HEK293 (cell line): ENCODE measurements around the gene PARD3.

ENCODE experiments used
- CTCF ChIA-PET: fragments of 350-600 bp; formaldehyde crosslinking; extraction: SDS; loops from one replicate; lab custom pipeline; 2021; ENCODE audit warnings: antibody characterized with exemption; lab: Yijun Ruan, JAX
- POLR2A ChIA-PET: fragments of 300-600 bp; formaldehyde crosslinking; extraction: SDS; loops from one replicate; lab custom pipeline; 2020; ENCODE audit warnings: antibody characterized with exemption, inconsistent platforms; lab: Yijun Ruan, JAX
- H3K27ac ChIP-seq: fragments of 200-500 bp; sonication (Bioruptor generic); 2 replicates; pipeline ENCODE4 v1.5.1; 2014; ENCODE audit warnings: low read depth, low read length, control low read depth, inconsistent platforms; ENCODE audit errors: extremely low read depth
- H3K36me3 ChIP-seq, 2 experiments: fragments of 200-500 bp in 1 of 2; sonication (Bioruptor generic) in 1 of 2; 1 replicate in 1 of 2; 2 replicates in 1 of 2; pipeline ENCODE4 v1.5.1; 2014 to 2017; ENCODE audit warnings: inconsistent platforms in 2 of 2, low read length in 2 of 2; ENCODE audit not compliant: control insufficient read depth in 2 of 2, insufficient read depth in 1 of 2
- H3K4me1 ChIP-seq: fragments of 200-500 bp; sonication (Bioruptor generic); 2 replicates; pipeline ENCODE4 v1.5.1; 2014; ENCODE audit warnings: mild to moderate bottlenecking, low read length, inconsistent platforms; ENCODE audit not compliant: control insufficient read depth, insufficient read depth
- H3K4me3 ChIP-seq: 2 replicates; pipeline ENCODE4 v1.5.1; 2011; ENCODE audit warnings: low read depth, mild to moderate bottlenecking, control low read depth, low read length, moderate library complexity
- H3K9me3 ChIP-seq: fragments of 200-500 bp; sonication (Bioruptor generic); 2 replicates; pipeline ENCODE4 v1.5.1; 2014; ENCODE audit warnings: low read depth, low read length, inconsistent platforms; ENCODE audit not compliant: control insufficient read depth, insufficient read depth
- BCL6B ChIP-seq: fragments of 450-650 bp; formaldehyde crosslinking; IDR thresholded peaks from 2 replicates; pipeline ENCODE4 v1.5.1; 2017; ENCODE audit warnings: missing biosample characterization, missing genetic modification characterization
- GLIS1 ChIP-seq: fragments of 450-650 bp; formaldehyde crosslinking; IDR thresholded peaks from 2 replicates; pipeline ENCODE4 v1.5.1; 2016; ENCODE audit warnings: missing biosample characterization, missing genetic modification characterization
- KLF7 ChIP-seq: fragments of 450-650 bp; formaldehyde crosslinking; IDR thresholded peaks from 2 replicates; pipeline ENCODE4 v1.5.1; 2016; ENCODE audit warnings: missing biosample characterization, missing genetic modification characterization, borderline replicate concordance
- KLF9 ChIP-seq: fragments of 450-650 bp; formaldehyde crosslinking; IDR thresholded peaks from 2 replicates; pipeline ENCODE4 v1.5.1; 2016; ENCODE audit warnings: missing biosample characterization, missing genetic modification characterization, low read depth
- REST ChIP-seq: fragments of 450-650 bp; formaldehyde crosslinking; IDR thresholded peaks from 2 replicates; pipeline ENCODE4 v1.5.1; 2016; ENCODE audit warnings: missing biosample characterization, missing genetic modification characterization
- ZBTB8A ChIP-seq: fragments of 450-650 bp; formaldehyde crosslinking; IDR thresholded peaks from 2 replicates; pipeline ENCODE4 v1.5.1; 2016; ENCODE audit warnings: missing biosample characterization, missing genetic modification characterization
- ZNF114 ChIP-seq: fragments of 450-650 bp; formaldehyde crosslinking; IDR thresholded peaks from 2 replicates; pipeline ENCODE4 v1.5.0; 2017; ENCODE audit warnings: missing biosample characterization, missing genetic modification characterization
- ZNF2 ChIP-seq: fragments of 450-650 bp; formaldehyde crosslinking; IDR thresholded peaks from 2 replicates; pipeline ENCODE4 v1.5.1; 2016; ENCODE audit warnings: missing biosample characterization, missing genetic modification characterization
- ZNF221 ChIP-seq: fragments of 450-650 bp; formaldehyde crosslinking; IDR thresholded peaks from 2 replicates; pipeline ENCODE4 v1.5.1; 2017; ENCODE audit warnings: missing biosample characterization, missing genetic modification characterization, borderline replicate concordance
- ZNF366 ChIP-seq: fragments of 450-650 bp; formaldehyde crosslinking; conservative IDR thresholded peaks from 2 replicates; pipeline ENCODE4 v1.5.1; 2016; ENCODE audit warnings: missing biosample characterization, missing genetic modification characterization
- ZNF48 ChIP-seq: fragments of 450-650 bp; formaldehyde crosslinking; IDR thresholded peaks from 2 replicates; pipeline ENCODE4 v1.5.1; 2016; ENCODE audit warnings: missing biosample characterization, missing genetic modification characterization
- ZNF561 ChIP-seq: fragments of 450-650 bp; IDR thresholded peaks from 2 replicates; pipeline ENCODE4 v1.5.1; 2018; ENCODE audit warnings: missing biosample characterization, missing genetic modification characterization, borderline replicate concordance
- ZNF654 ChIP-seq: fragments of 450-650 bp; formaldehyde crosslinking; IDR thresholded peaks from 2 replicates; pipeline ENCODE4 v1.5.1; 2016; ENCODE audit warnings: low read depth, missing biosample characterization, missing genetic modification characterization
- ZNF747 ChIP-seq: fragments of 450-650 bp; formaldehyde crosslinking; IDR thresholded peaks from 2 replicates; pipeline ENCODE4 v1.5.1; 2016; ENCODE audit warnings: missing biosample characterization, missing genetic modification characterization
- TF ChIP-seq, protein P1 (sequence below): fragments of 450-650 bp; formaldehyde crosslinking; IDR thresholded peaks from 2 replicates; pipeline ENCODE4 v1.5.1; 2016; ENCODE audit warnings: missing biosample characterization, missing genetic modification characterization, borderline replicate concordance
- TF ChIP-seq, protein P2 (sequence below): fragments of 450-650 bp; formaldehyde crosslinking; IDR thresholded peaks from 2 replicates; pipeline ENCODE4 v1.5.1; 2016; ENCODE audit warnings: missing biosample characterization, missing genetic modification characterization
- TF ChIP-seq, protein P3 (sequence below): fragments of 450-650 bp; formaldehyde crosslinking; conservative IDR thresholded peaks from 2 replicates; pipeline ENCODE4 v1.5.1; 2016; ENCODE audit warnings: low read depth, missing biosample characterization, missing genetic modification characterization

PARD3 gene

GRCh38 chr10:34061841-34062240 is 753.3 kb downstream of the PARD3 start:
- ChIA-PET CTCF (interaction anchor here (0.6 kb wide), 1 partner anchor 1008 kb away, joined by 4 read pairs; no protein-coding TSS in a partner anchor), POLR2A (no interaction called here)
- no peaks in the 10 kb centered on the region for H3K36me3 ChIP-seq
- no peaks in the 10 kb centered on the region for H3K4me1 ChIP-seq
- no peak overlapping the region for H3K27ac ChIP-seq
- H3K4me3 ChIP-seq = no peak overlapping the region
- TF ChIP-seq ZNF221 (tag by site-specific recombination) (no peak), ZNF114 (tag by site-specific recombination) (no peak), GLIS1 (tag by site-specific recombination) (no peak), ZNF366 (no peak), ZNF747 (tag by site-specific recombination) (no peak), KLF9 (tag by site-specific recombination) (no peak), ZBTB8A (tag by site-specific recombination) (no peak), BCL6B (no peak), ZNF48 (tag by site-specific recombination) (no peak), ZNF561 (tag by site-specific recombination) (no peak), ZNF2 (no peak), ZNF654 (tag by site-specific recombination) (no peak), KLF7 (tag by site-specific recombination) (no peak), REST (tag by site-specific recombination) (no peak)
- TF ChIP-seq, protein P1, sequence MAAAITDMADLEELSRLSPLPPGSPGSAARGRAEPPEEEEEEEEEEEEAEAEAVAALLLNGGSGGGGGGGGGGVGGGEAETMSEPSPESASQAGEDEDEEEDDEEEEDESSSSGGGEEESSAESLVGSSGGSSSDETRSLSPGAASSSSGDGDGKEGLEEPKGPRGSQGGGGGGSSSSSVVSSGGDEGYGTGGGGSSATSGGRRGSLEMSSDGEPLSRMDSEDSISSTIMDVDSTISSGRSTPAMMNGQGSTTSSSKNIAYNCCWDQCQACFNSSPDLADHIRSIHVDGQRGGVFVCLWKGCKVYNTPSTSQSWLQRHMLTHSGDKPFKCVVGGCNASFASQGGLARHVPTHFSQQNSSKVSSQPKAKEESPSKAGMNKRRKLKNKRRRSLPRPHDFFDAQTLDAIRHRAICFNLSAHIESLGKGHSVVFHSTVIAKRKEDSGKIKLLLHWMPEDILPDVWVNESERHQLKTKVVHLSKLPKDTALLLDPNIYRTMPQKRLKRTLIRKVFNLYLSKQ (tag by site-specific recombination) = no peak
- TF ChIP-seq, protein P2, sequence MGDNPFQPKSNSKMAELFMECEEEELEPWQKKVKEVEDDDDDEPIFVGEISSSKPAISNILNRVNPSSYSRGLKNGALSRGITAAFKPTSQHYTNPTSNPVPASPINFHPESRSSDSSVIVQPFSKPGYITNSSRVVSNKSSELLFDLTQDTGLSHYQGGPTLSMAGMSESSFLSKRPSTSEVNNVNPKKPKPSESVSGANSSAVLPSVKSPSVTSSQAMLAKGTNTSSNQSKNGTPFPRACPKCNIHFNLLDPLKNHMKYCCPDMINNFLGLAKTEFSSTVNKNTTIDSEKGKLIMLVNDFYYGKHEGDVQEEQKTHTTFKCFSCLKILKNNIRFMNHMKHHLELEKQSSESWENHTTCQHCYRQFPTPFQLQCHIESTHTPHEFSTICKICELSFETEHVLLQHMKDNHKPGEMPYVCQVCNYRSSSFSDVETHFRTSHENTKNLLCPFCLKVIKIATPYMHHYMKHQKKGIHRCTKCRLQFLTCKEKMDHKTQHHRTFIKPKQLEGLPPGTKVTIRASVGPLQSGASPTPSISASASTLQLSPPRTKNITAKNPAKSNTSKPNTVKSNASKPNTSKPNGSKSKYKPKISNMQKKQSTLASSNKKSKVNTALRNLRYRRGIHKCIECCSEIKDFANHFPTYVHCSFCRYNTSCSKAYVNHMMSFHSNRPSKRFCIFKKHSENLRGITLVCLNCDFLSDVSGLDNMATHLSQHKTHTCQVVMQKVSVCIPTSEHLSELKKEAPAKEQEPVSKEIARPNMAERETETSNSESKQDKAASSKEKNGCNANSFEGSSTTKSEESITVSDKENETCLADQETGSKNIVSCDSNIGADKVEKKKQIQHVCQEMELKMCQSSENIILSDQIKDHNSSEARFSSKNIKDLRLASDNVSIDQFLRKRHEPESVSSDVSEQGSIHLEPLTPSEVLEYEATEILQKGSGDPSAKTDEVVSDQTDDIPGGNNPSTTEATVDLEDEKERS (tag by site-specific recombination) = no peak
- TF ChIP-seq, protein P3, sequence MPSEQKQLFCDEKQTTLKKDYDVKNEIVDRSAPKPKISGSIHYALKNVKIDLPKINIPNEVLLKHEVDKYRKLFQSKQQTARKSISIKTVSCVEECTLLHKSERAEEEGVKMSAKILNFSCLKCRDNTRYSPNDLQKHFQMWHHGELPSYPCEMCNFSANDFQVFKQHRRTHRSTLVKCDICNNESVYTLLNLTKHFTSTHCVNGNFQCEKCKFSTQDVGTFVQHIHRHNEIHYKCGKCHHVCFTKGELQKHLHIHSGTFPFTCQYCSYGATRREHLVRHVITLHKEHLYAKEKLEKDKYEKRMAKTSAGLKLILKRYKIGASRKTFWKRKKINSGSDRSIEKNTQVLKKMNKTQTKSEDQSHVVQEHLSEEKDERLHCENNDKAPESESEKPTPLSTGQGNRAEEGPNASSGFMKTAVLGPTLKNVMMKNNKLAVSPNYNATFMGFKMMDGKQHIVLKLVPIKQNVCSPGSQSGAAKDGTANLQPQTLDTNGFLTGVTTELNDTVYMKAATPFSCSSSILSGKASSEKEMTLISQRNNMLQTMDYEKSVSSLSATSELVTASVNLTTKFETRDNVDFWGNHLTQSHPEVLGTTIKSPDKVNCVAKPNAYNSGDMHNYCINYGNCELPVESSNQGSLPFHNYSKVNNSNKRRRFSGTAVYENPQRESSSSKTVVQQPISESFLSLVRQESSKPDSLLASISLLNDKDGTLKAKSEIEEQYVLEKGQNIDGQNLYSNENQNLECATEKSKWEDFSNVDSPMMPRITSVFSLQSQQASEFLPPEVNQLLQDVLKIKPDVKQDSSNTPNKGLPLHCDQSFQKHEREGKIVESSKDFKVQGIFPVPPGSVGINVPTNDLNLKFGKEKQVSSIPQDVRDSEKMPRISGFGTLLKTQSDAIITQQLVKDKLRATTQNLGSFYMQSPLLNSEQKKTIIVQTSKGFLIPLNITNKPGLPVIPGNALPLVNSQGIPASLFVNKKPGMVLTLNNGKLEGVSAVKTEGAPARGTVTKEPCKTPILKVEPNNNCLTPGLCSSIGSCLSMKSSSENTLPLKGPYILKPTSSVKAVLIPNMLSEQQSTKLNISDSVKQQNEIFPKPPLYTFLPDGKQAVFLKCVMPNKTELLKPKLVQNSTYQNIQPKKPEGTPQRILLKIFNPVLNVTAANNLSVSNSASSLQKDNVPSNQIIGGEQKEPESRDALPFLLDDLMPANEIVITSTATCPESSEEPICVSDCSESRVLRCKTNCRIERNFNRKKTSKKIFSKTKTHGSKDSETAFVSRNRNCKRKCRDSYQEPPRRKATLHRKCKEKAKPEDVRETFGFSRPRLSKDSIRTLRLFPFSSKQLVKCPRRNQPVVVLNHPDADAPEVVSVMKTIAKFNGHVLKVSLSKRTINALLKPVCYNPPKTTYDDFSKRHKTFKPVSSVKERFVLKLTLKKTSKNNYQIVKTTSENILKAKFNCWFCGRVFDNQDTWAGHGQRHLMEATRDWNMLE = no peak
- no peaks in the 10 kb centered on the region; the same call in 1 of the 2 replicates for H3K9me3 ChIP-seq
